C4-2B (cell line): ENCODE results near the gene LTBR.

ENCODE experiments used
- H3K27ac ChIP-seq: fragments of 450-650 bp; 2 replicates; pipeline ENCODE4 v1.5.1; 2017
- ZFX ChIP-seq: fragments of 450-650 bp; IDR thresholded peaks from 2 replicates; pipeline ENCODE4 v1.6.1; 2017
- TF ChIP-seq, protein P1 (sequence below): fragments of 450-650 bp; conservative IDR thresholded peaks from 2 replicates; pipeline ENCODE4 v1.5.1; 2017; ENCODE audit warnings: mild to moderate bottlenecking

The LTBR gene

DNA sequence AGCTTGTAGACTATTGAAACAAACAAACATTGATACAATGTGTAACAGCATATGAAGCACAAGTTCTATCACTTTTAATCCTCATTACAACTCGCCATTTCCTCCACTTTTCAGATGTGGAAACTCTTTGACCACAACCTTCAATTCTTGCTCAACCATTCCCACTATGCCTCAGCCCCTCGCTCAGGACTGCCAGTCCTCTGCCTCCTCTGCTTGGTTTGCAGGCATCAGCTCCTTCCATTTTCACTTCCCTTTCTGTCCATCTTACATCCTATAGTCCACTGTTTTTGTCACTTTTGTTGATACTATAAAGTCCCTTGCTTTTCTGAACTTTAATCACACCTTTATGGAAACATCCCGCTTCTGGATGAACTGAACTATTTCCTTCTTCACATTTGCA is 32.6 kb downstream of the LTBR start:
- TF ChIP-seq, protein P1, sequence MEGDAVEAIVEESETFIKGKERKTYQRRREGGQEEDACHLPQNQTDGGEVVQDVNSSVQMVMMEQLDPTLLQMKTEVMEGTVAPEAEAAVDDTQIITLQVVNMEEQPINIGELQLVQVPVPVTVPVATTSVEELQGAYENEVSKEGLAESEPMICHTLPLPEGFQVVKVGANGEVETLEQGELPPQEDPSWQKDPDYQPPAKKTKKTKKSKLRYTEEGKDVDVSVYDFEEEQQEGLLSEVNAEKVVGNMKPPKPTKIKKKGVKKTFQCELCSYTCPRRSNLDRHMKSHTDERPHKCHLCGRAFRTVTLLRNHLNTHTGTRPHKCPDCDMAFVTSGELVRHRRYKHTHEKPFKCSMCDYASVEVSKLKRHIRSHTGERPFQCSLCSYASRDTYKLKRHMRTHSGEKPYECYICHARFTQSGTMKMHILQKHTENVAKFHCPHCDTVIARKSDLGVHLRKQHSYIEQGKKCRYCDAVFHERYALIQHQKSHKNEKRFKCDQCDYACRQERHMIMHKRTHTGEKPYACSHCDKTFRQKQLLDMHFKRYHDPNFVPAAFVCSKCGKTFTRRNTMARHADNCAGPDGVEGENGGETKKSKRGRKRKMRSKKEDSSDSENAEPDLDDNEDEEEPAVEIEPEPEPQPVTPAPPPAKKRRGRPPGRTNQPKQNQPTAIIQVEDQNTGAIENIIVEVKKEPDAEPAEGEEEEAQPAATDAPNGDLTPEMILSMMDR: no peak
- TF ChIP-seq ZFX: no peak
- H3K27ac ChIP-seq: no peak overlapping the region

DNA sequence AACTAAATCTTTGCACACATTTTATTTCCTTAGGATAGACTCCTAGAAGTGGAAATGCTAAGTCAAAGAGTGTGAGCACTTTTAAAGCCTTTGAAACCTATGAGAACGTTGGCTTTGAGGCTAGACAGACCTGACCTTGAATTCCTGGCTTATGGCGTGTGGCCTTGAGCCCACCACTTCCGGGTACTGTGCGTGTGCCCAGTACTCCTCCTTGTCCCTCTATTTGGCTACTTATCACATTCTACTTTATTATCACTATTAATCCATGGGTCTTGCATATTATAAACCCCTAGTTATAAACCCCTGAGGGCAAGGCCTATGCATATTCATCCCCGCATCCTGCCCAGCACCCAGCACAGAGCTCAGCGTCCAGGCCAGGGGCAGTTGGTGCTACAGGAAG is 34.8 kb downstream of the LTBR start:
- no peak overlapping the region for H3K27ac ChIP-seq
- TF ChIP-seq, protein P1: no peak
- TF ChIP-seq ZFX: no peak

DNA sequence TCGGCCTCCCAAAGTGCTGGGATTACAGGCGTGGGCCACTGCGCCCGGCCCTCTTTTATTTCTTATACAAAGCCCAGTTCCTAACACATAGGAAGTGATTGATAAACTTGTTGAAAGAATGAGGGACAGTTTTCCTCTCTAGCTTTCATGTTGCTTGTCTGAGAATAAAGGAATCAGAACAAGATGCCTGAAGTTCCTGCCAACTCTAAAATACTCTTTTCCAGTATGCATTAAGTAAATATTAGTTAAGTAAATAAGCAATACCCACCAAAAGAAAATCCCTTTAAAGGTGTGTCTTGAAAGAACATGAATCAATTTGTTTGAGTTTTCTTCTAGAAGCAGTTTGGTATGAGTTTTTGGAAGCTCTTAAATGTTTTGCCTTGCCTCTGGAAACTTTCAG is 36.4 kb downstream of the LTBR start:
- peak overlapping the region; percentile 15; the same call in 1 of the 2 replicates for H3K27ac ChIP-seq
- TF ChIP-seq, protein P1: no peak
- TF ChIP-seq ZFX: no peak

DNA sequence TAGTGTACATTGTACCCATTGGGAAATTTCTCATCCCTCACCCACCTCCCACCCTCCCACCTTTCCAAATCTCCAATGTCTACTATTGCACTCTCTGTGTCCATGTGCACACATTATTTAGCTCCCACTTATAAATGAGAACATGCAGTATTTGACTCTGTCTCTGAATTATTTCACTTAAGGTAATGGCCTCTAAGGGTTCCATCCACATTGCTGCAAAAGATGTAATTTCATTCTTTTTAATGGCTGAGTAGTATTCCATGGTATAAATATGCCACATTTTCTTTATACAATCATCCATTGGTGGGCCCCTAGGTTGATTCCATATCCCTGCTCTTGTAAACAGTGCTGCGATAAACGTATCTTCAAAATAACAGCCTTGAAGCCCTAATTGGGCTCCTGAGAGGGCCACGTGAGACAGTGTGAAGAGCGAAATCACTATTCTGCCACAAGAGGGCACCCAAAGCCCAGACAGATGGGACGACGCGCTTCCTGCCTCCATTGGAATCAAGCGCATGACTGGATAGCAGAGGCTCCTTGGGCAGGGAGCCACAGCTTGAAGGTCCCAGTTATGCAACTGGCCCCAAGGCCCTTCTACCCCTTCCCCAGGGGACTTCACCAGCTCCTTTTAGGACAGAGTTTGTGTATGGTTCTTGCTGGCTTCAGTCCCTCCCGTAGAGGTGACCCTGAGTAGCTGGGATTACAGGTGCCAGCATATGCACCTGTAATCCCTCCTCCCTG is 39.5 kb downstream of the LTBR start:
- peak overlapping the region; percentile 15; the same call in 1 of the 2 replicates for H3K27ac ChIP-seq
- TF ChIP-seq ZFX: no peak
- TF ChIP-seq, protein P1: peak; percentile 95

DNA sequence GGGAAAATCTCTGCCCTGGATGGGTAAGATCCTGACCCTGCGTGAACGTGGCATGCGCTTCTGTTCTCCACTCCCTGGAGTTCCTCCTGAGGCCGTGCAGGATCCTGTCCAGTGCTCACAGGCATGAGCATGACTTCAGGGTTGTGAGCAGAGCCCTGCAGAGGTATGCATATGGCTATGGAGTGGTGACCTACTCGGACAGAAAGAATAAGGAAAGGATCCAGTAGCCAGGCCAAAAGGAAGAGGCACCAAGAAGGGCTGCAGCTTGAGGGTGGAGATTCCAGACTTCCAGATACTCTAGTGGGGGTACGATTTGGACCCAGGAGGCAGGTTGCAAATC is 40.0 kb downstream of the LTBR start:
- no peak for TF ChIP-seq ZFX
- TF ChIP-seq, protein P1: no peak

DNA sequence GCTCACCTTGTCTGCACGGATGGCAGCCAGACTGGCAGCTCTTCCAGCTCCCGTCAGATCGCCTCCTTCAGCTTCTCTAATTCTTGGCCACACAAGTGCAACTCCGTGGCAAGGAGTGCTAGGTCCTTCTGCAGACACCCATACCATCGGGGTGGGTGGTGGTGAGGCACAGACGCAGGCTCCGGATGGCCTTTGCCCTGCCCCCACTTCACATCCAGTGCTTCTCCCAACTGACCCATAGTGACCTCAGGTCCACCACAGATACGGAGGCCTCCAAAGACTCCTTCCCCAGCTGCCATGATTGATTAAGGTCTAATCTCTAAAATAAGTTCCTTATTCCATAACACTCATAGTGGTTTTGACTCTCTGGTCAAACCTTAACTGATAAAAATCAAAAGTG is 40.9 kb downstream of the LTBR start:
- no peak overlapping the region for H3K27ac ChIP-seq
- no peak for TF ChIP-seq ZFX
- TF ChIP-seq, protein P1: no peak

More for the DNA sequence above, 40.0 kb downstream of the LTBR start:
- H3K27ac ChIP-seq: peak overlapping the region; percentile 15; the same call in 1 of the 2 replicates

DNA sequence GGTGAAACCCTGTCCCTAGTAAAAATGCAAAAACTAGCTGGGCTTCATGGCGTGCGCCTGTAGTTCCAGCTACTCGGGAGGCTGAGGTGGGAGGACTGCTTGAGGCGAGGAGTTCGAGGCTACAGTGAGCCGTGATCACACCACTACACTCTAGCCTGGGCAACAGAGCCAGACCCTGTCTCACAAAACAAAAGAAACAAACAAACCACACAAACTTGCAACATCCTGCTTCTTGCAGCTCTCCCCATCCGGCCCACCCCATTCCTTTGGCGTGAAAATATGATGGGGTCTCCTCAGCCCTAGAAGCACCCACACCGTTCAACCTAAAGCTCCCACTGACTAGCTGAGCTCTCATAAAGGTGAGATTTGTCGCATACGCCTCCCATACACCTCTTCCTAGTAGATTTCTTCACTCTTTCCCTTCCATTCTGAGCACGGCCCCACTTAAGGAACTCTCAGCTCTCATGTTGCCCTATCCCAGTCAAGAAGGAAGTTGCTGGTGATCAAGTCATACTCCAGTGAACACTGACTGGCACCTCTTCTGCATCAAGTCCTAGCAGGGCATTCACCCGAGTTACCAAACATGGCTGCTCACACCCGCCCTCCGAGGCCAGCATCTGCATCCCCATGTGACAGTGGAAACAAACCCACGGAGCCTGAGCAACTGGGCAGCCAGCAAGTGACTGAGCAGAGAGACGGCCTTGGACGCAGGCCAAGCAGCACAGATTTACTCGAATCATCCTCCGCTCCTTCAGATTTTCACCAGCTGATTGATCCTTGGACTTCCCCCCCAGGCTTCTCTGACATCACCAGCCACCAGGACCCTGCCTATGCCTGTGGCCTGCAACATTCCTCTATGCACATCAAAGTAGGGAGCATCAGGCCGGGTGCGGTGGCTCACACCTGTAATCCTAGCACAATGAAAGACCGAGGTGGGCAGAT is 41.9 kb downstream of the LTBR start:
- H3K27ac ChIP-seq: no peak overlapping the region
- no peak for TF ChIP-seq ZFX
- TF ChIP-seq, protein P1: no peak
